Stimulated activated naive CD8-positive, alpha-beta T cell treated with anti-CD3 and anti-CD28 coated beads, Interleukin-15, Interleukin-2, amounts not matched to agents 100 U/mL and 50 U/mL, for 24 hours (primary cell): ENCODE data around the gene DUSP10.

ENCODE experiments used
- ATAC-seq: fragments of 150-1000 bp; cut with Tn5 transposase; one replicate; pipeline ENCODE4 v1.10.0; 2021
- DNase-seq: peaks from one replicate; pipeline ENCODE4 v3.0.0; 2021

The DUSP10 gene

DNA sequence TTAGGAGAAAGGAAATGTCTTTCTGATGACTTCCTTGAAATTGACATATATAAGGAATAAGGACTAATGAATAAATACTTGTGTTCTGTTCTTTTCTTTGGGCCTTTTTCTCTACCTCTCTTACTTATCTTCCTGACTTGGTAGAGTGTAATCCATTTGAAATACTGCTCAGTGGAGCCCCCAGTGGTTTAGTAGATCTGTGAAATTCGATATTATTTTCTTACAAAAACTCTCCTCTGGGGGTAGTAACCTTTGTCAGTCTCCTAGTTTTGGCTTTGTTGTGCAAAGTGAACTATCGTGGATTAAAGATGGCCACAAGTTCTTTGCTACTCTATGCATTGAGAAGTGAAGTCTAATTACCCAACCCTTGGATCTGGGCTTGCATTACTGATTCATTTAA lies 48.8 kb downstream of the DUSP10 start:
- ATAC-seq: no peak
- DNase-seq: no peak

DNA sequence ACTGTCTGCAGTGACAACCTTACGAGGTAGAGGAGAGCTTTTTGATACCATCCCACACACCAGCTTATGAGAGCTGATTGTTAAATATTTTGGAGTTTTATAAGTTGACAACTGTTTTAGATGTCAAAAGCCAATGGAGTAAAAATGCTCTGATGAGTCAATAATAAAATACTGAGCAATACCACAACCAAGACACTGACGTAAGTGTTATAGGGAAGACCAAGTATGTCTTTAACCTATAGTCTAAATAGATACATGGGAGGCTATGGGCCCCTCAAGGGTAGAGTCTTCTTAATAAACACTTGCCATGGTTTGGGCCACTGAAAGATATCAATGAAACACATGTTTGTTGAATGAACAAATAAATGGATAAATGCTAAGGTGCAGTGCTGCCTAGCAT lies 49.2 kb downstream of the DUSP10 start:
- ATAC-seq (peak; percentile 34), DNase-seq (no peak)

DNA sequence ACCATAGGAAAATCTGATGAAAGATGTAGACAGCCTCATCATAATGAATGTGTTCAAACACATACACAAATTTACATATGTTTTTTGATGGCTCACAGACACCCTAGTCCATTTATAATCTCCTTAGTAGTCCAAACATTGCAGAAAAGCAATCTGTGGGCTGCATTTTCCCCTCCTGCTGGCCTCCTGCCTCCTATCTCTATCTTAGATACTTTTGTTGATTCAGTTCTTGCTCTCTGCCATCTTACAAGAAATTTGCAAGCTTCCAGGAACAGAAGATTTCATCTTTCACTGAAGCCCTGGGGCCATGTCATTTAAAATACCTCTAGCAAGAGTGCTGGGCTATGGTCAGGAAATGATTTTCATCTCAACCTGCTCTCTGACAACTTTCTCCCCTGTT lies 50.6 kb downstream of the DUSP10 start:
- DNase-seq (no peak), ATAC-seq (no peak)

DNA sequence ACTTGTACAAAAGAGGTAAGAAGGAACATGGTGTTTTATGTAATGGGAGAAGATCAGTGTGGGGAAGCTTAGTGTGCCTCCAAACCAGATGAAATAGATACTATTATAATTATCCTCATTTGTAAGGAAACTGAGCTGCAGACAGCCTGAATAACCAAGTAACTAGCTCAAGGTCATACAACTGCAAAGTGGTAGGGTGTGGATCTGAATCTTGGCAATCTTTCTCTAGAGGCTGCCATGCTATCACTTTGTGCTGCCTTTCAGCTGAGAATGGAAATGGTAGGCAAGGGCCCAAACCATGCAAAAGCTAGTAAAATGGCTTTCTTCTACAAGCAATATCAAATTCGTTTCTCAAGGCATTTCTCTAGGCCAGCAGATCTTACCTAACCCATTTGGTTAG lies 51.0 kb downstream of the DUSP10 start:
- ATAC-seq (no peak), DNase-seq (no peak)

GRCh38 chr1:221689138-221689537 lies 52.8 kb downstream of the DUSP10 start:
- DNase-seq: no peak
- ATAC-seq: peak; percentile 41

DNA sequence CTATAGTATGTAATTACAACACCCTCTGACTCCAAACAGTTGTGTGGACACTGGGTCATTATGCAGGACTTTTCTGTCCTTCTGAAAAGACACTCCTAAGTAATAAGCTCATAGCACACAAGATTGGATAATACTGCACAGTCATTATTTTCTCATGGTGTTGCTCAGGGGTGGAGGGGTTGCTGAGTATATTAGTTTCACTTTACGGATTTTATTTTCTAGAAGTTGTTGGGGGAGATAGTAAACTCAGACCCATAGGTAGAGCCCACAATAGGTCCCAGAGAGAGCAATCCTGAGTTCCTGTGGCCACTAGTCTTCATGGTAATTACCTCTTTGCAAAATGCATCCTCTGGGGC lies 53.4 kb downstream of the DUSP10 start:
- ATAC-seq: peak; percentile 5
- DNase-seq: no peak

GRCh38 chr1:221687836-221688487 lies 53.9 kb downstream of the DUSP10 start:
- ATAC-seq: peak; percentile 58

DNA sequence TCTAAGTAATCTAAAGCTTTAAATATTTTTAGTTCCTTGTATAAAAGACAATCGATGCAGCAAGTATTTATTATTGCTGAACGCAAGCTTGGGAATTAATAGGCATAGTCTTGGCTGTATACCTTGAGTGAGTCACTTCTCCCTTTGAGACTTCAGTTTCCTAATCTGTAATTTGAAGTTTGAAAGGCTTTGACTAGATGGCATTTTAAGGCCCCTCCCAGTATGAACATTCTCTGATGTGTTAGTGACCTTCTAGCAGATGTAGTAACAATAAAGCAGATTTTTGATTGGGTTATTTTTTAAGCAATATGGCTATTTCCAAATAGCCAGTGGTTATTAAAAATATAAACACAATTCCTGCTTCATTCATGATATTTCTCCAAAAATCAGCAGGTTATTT lies 58.2 kb downstream of the DUSP10 start:
- DNase-seq (no peak), ATAC-seq (no peak)

More at GRCh38 chr1:221687836-221688487, 53.9 kb downstream of the DUSP10 start:
- DNase-seq: no peak

DNA sequence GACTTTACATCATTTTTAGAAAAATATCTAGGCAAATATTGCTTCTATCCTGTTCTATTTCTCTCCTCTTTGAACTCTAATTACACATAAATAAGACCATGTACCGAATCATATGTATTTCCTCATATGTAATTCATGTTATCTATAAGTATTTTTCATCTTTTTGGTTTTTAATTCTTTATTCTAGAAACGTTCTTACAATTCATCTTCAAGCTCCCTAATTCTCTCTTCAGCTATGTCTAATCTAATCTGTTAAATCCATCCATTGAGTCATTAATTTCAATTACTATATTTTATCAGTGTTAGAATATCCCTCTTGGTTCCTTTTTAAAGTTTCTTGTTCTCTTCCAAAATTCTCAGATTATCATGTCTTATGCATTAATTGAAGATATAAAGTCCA lies 61.8 kb downstream of the DUSP10 start:
- no peak for ATAC-seq
- no peak for DNase-seq

GRCh38 chr1:221678014-221678413 lies 63.9 kb downstream of the DUSP10 start:
- no peak for DNase-seq
- ATAC-seq: no peak

DNA sequence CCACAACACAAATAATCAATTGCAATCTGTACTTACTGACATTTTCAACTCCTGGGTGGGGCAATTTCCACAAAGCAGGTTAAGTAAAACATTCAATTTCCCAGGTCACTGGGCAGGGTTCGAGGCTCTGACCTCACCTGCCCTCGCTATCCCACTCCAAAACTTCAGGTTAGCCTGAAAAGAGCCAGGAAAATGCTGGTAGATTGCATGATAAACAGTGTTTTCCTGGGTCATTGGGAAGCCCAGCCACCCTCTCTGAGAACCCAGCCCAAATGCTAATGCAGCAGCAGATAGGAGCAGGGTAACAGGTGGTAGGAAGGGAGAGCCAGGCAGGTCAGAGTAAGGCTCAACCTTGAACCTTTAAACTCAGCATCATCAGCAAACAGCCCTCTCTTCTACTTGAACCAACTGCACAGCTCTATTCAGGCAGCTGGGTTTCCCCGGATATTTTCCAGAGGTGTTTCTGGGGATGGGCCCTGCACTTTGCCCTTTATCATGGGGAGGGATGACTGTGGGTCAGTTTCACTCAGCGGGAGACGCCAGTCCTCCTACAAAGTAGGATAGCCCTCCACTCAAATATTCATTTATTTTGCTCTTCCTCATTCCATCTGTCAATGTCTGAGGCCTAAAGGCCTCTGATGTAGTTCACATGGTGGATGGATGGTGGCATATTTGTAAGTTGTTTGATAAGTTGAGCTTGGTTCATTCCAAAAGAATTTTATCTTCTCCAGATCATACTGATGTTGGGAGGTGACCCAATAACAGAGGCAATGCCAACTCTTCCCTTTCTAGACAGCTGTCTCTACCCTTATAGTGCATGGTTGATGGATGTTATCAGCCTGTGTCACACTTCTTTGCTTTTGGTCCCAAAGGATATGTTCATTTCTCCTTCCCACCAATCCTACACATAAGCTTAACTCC lies 65.7 kb downstream of the DUSP10 start:
- DNase-seq: no peak
- ATAC-seq: no peak

GRCh38 chr1:221672965-221673364 lies 68.9 kb downstream of the DUSP10 start:
- DNase-seq: no peak

GRCh38 chr1:221672239-221672645 lies 69.6 kb downstream of the DUSP10 start:
- DNase-seq (no peak), ATAC-seq (no peak)

More at GRCh38 chr1:221672965-221673364, 68.9 kb downstream of the DUSP10 start:
- no peak for ATAC-seq

DNA sequence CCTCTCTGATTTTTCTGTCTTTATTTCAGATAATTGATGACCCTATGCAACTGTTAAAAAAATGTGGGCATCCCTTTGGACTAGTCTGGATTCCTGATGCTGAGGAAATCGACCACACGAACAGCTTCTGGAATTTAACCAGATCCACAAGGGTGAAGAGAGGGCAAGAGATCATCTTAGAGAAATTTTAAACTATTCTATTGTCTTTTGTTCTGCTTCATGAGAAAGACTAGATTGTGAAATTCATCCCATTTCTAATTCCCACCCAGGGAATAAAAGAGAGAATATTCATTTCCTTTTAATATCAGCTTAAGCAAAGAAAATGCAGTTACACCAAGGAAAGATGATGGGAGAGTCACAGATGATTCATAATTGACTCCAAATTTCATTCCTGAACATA lies 71.8 kb downstream of the DUSP10 start:
- ATAC-seq: no peak
- DNase-seq: no peak

GRCh38 chr1:221669441-221669840 lies 72.4 kb downstream of the DUSP10 start:
- no peak for DNase-seq
- ATAC-seq: no peak

- ATAC-seq: peak; percentile 76
Measured at GRCh38 chr1:221667504-221667903, 74.4 kb downstream of the DUSP10 start.

DNA sequence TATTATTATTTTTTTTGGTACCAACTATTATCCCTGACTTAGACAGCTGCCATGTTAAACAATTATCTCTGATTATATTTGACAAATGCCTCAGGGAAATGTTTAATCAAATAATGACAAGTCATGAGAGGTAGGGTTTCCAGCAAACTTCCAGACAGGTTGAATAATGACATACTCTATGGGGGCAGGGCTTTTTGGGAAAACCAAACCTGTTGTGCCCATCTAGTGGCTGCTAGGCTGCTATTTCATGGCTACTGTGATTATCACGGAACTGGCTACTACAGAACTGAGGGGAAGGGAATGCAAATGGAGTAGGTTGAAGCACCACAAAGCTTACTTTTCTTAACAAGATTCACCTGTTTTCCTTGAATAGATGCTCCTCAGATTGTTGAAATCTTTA lies 77.6 kb downstream of the DUSP10 start:
- DNase-seq: no peak
- ATAC-seq: no peak

More at GRCh38 chr1:221667504-221667903, 74.4 kb downstream of the DUSP10 start:
- DNase-seq: no peak

GRCh38 chr1:221663321-221663720 lies 78.6 kb downstream of the DUSP10 start:
- ATAC-seq (no peak), DNase-seq (no peak)

- no peak for DNase-seq
- no peak for ATAC-seq
Measured at GRCh38 chr1:221655766-221656305, 86.1 kb downstream of the DUSP10 start.
